Transverse colon (tissue), 3 donors: ENCODE measurements around the gene IHH.

ENCODE experiments used
- CTCF ChIP-seq, 5 experiments: fragments of 200-600 bp in 3 of 5; fragments of 450-650 bp in 2 of 5; sonication (generic) in 3 of 5; IDR thresholded peaks; 1 replicate in 2 of 5; 2 replicates in 3 of 5; pipeline ENCODE4 v1.5.1; 2016 to 2017; ENCODE audit warnings: antibody characterized with exemption in 5 of 5, inconsistent platforms in 3 of 5, mild to moderate bottlenecking in 2 of 5, moderate library complexity in 1 of 5
- EP300 ChIP-seq: sonication (generic); formaldehyde crosslinking; IDR thresholded peaks from one replicate; pipeline ENCODE4 v1.6.1; 2017; ENCODE audit warnings: antibody characterized with exemption, low read depth

GRCh38 chr2:219076253-219076652 lies 15.5 kb upstream of the IHH start:
- TF ChIP-seq EP300 (no peak), CTCF (IDR thresholded peaks at IDR 0.05) (no peak)
